SK-N-SH (cell line): ENCODE data around the gene FAM222A. TPM values are rescaled to one million over a fixed set of nuclear protein-coding genes. Genes with fewer than 3 reads are reported as not detected.

Source experiments
- CTCF ChIA-PET: fragments of 300-600, 350-600 bp; formaldehyde crosslinking; extraction: SDS; loops from one replicate; lab custom pipeline; 2021; lab: Yijun Ruan, JAX
- POLR2A ChIA-PET: fragments of 350-600 bp; sonication (Branson Sonifier 250); formaldehyde crosslinking; extraction: SDS; loops from one replicate; lab custom pipeline; 2020; ENCODE audit warnings: antibody characterized with exemption, inconsistent platforms; lab: Yijun Ruan, JAX
- DNase-seq: peaks from one replicate; pipeline ENCODE4 v3.0.0; 2012
- H2AFZ ChIP-seq: fragments of 200-600 bp; sonication (generic); 2 replicates; pipeline ENCODE4 v1.8.1; 2016; ENCODE audit warnings: antibody characterized with exemption, mild to moderate bottlenecking, low read depth
- H3F3A ChIP-seq: fragments of 200-600 bp; sonication (generic); replicated peaks from 2 replicates; pipeline ENCODE3; 2016; ENCODE audit warnings: antibody characterized with exemption, mild to moderate bottlenecking; ENCODE audit not compliant: insufficient read depth
- H3K27ac ChIP-seq, 2 experiments: fragments of 200-500 bp in 1 of 2; fragments of 200-600 bp in 1 of 2; sonication (Bioruptor generic) in 1 of 2; sonication (generic), shearing (Covaris generic) in 1 of 2; 2 replicates each; pipeline versions ENCODE4 v1.5.1 to v1.6.1; 2014 to 2016; ENCODE audit warnings: low read depth in 2 of 2, inconsistent platforms in 1 of 2, low read length in 1 of 2, mild to moderate bottlenecking in 1 of 2, mixed read lengths in 1 of 2
- H3K27me3 ChIP-seq: fragments of 200-600 bp; sonication (generic), shearing (Covaris generic); 2 replicates; pipeline ENCODE4 v1.6.1; 2016; ENCODE audit warnings: mixed run types; ENCODE audit not compliant: insufficient read depth
- H3K36me3 ChIP-seq, 2 experiments: fragments of 200-500 bp in 1 of 2; fragments of 200-600 bp in 1 of 2; sonication (Bioruptor generic) in 1 of 2; sonication (generic) in 1 of 2; replicated peaks in 1 of 2; 2 replicates each; pipeline versions ENCODE3 to v1.5.1; 2014 to 2016; ENCODE audit warnings: low read length in 1 of 2, mild to moderate bottlenecking in 1 of 2; ENCODE audit not compliant: insufficient read depth in 2 of 2, control insufficient read depth in 1 of 2
- H3K4me1 ChIP-seq, 2 experiments: fragments of 200-500 bp in 1 of 2; fragments of 200-600 bp in 1 of 2; sonication (Bioruptor generic) in 1 of 2; sonication (generic), shearing (Covaris generic) in 1 of 2; 2 replicates each; pipeline versions ENCODE4 v1.5.1 to v1.6.1; 2014 to 2016; ENCODE audit warnings: low read depth in 1 of 2, low read length in 1 of 2, mixed run types in 1 of 2; ENCODE audit not compliant: insufficient read depth in 2 of 2, control insufficient read depth in 1 of 2
- H3K4me2 ChIP-seq: fragments of 200-600 bp; sonication (generic), shearing (Covaris generic); 2 replicates; pipeline ENCODE4 v1.6.1; 2017; ENCODE audit warnings: mixed run types
- H3K4me3 ChIP-seq, 2 experiments: fragments of 200-500 bp in 1 of 2; fragments of 200-600 bp in 1 of 2; sonication (Bioruptor generic) in 1 of 2; sonication (generic), shearing (Covaris generic) in 1 of 2; 2 replicates each; pipeline versions ENCODE4 v1.5.1 to v1.8.1; 2014 to 2016; ENCODE audit warnings: low read depth in 2 of 2, inconsistent platforms in 1 of 2, low read length in 1 of 2, mild to moderate bottlenecking in 1 of 2, mixed read lengths in 1 of 2, moderate library complexity in 1 of 2
- H3K79me2 ChIP-seq: fragments of 200-600 bp; sonication (generic); 2 replicates; pipeline ENCODE4 v1.8.1; 2017; ENCODE audit warnings: mild to moderate bottlenecking; ENCODE audit not compliant: insufficient read depth
- H3K9ac ChIP-seq: fragments of 200-600 bp; sonication (generic); 2 replicates; pipeline ENCODE4 v1.6.1; 2017; ENCODE audit warnings: mixed run types
- H3K9me2 ChIP-seq: fragments of 200-600 bp; sonication (generic); 2 replicates; pipeline ENCODE4 v1.6.1; 2017; ENCODE audit warnings: mixed run types
- H3K9me3 ChIP-seq: fragments of 200-600 bp; sonication (generic); 2 replicates; pipeline ENCODE4 v1.6.1; 2017; ENCODE audit warnings: mixed run types, mild to moderate bottlenecking, moderate library complexity
- H4K20me1 ChIP-seq: fragments of 200-600 bp; sonication (generic); 2 replicates; pipeline ENCODE4 v1.6.1; 2017; ENCODE audit warnings: mild to moderate bottlenecking, mixed run types; ENCODE audit not compliant: insufficient read depth
- CHD2 ChIP-seq: fragments of 150-350 bp; IDR thresholded peaks from 2 replicates; pipeline ENCODE4 v1.6.1; 2018; ENCODE audit warnings: low read length; ENCODE audit not compliant: partially characterized antibody
- EP300 ChIP-seq, 2 experiments: IDR thresholded peaks; 2 replicates each; pipeline versions ENCODE4 v1.4.0 to v1.6.1; 2012; ENCODE audit warnings: borderline replicate concordance in 1 of 2, low read depth in 1 of 2, low read length in 1 of 2
- FOXJ3 ChIP-seq: sonication (generic); formaldehyde crosslinking; IDR thresholded peaks from 2 replicates; pipeline ENCODE4 v1.5.1; 2020; ENCODE audit warnings: mild to moderate bottlenecking, missing genetic modification reagents
- FOXM1 ChIP-seq: IDR thresholded peaks from 2 replicates; pipeline ENCODE4 v1.4.0; 2012; ENCODE audit warnings: low read depth, mild to moderate bottlenecking
- GABPA ChIP-seq: IDR thresholded peaks from 2 replicates; pipeline ENCODE4 v1.4.0; 2012; ENCODE audit warnings: low read depth, mild to moderate bottlenecking
- GATA2 ChIP-seq: sonication (generic); formaldehyde crosslinking; IDR thresholded peaks from 2 replicates; pipeline ENCODE4 v1.5.0; 2020; ENCODE audit warnings: mild to moderate bottlenecking, missing genetic modification reagents
- JUND ChIP-seq: IDR thresholded peaks from 2 replicates; pipeline ENCODE4 v1.4.0; 2012
- NRF1 ChIP-seq: IDR thresholded peaks from 2 replicates; pipeline ENCODE4 v1.6.1; 2012; ENCODE audit warnings: low read depth, mild to moderate bottlenecking, low read length
- POLR2AphosphoS5 ChIP-seq: IDR thresholded peaks from 2 replicates; pipeline ENCODE4 v1.6.1; 2012; ENCODE audit warnings: low read depth, low read length
- RAD21 ChIP-seq: IDR thresholded peaks from 2 replicates; pipeline ENCODE4 v1.6.1; 2012; ENCODE audit warnings: mild to moderate bottlenecking, low read length
- RCOR1 ChIP-seq: fragments of 150-350 bp; IDR thresholded peaks from 2 replicates; pipeline ENCODE4 v1.6.1; 2017; ENCODE audit warnings: antibody characterized with exemption, low read length
- RFX5 ChIP-seq: IDR thresholded peaks from 2 replicates; pipeline ENCODE4 v1.6.1; 2012; ENCODE audit warnings: mild to moderate bottlenecking, improper control_type of control experiment, low read length
- RXRA ChIP-seq: IDR thresholded peaks from 2 replicates; pipeline ENCODE4 v1.4.0; 2012; ENCODE audit warnings: low read depth, mild to moderate bottlenecking, borderline replicate concordance
- TCF12 ChIP-seq: IDR thresholded peaks from 2 replicates; pipeline ENCODE4 v1.4.0; 2012
- YY1 ChIP-seq: IDR thresholded peaks from 2 replicates; pipeline ENCODE4 v1.4.0; 2012; ENCODE audit warnings: low read depth, mild to moderate bottlenecking
- WGBS: methylation state at CpG from one replicate; pipeline ENCODE4 v1.1.6; 2017; ENCODE audit warnings: low lambda C conversion rate; 5-methylcytosine and 5-hydroxymethylcytosine counted together
- polyA plus RNA-seq, 3 experiments: library from polyadenylated mRNA; depleted of rRNA; stranded (reverse); fragments of >200 nt; gene quantifications; 2 replicates each; pipeline ENCODE4 v1.2.3, GENCODE V29; 2012
- TF ChIP-seq, protein P1 (sequence below): IDR thresholded peaks from 2 replicates; pipeline ENCODE4; 2012
- TF ChIP-seq, protein P2 (sequence below): fragments of 150-350 bp; IDR thresholded peaks from 2 replicates; pipeline ENCODE4 v1.6.1; 2016; ENCODE audit warnings: mild to moderate bottlenecking, low read depth, low read length
- TF ChIP-seq, protein P3 (sequence below): IDR thresholded peaks from 2 replicates; pipeline ENCODE4 v1.6.1; 2012; ENCODE audit warnings: mild to moderate bottlenecking, low read depth, low read length, moderate library complexity
- TF ChIP-seq, protein P4 (sequence below): IDR thresholded peaks from 2 replicates; pipeline ENCODE4 v1.4.0; 2012; ENCODE audit warnings: low read depth, borderline replicate concordance
- TF ChIP-seq, protein P5 (sequence below): IDR thresholded peaks from 2 replicates; pipeline ENCODE4 v1.4.0; 2012; ENCODE audit warnings: low read depth, borderline replicate concordance

The FAM222A gene
- polyA plus RNA-seq, 1 of the 3 experiments (the other 2 are of a cell fraction), result 1.6 TPM

DNA sequence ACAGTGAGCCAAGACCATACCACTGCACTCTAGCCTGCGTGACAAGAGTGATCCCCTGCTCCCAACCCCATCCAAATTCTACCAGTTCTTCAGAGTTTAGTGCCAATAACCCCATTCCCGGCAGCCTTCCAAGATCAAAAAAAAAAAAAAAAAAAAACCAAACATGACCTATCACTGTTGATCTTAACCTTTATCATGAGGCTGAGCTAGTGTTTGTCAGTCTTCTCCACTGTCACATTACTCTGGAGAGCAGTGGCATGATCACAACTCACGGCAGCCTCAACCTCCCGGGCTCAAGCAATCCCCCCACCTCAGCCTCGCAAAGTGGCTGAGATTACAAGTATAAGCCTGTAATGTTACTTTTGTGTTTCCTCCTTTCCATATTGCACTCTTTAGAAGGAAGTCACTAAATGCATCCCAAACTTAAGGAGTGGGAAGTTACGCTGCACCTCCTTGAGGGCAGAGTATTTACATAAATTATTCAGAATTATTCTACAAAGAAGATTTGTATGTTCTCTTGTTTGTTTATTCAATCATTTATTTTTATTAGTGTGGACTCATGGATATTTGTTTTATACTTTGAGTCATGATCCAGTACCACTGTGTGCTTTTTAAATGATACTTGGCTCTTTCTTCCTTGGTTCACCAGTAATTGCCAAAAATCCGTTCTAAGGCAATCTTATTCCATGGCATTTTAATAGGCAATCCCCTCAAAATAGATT, 31.5 kb upstream of the FAM222A start:
- Histone ChIP-seq H3K9me3 (no peaks in the 10 kb centered on the region), H3K4me1 (peaks cover 0 to 14% of the 10 kb centered on the region in 2 experiments; a peak in 1 of 4 replicates), H4K20me1 (no peaks in the 10 kb centered on the region), H3K27ac (no peak overlapping the region), H3K4me3 (no peak overlapping the region), H3K36me3 (no peaks in the 10 kb centered on the region), H2AFZ (no peak overlapping the region), H3K9me2 (no peaks in the 10 kb centered on the region), H3K4me2 (no peak overlapping the region), H3K9ac (no peak overlapping the region), H3K27me3 (no peaks in the 10 kb centered on the region), H3F3A (no peaks in the 10 kb centered on the region), H3K79me2 (no peaks in the 10 kb centered on the region)
- ChIA-PET POLR2A (interaction anchor here (0.6 kb wide), 1 partner anchor 152 kb away, joined by 3 read pairs; no protein-coding TSS in a partner anchor), CTCF (no interaction called here)
- DNase-seq, result no peak
- TF ChIP-seq FOXM1 (no peak), TCF12 (no peak), GABPA (no peak), EP300 (IDR thresholded peaks at IDR 0.05; ENCODE audit: borderline replicate concordance in 1 of 2, low read depth in 1 of 2, low read length in 1 of 2) (no peak), GATA2 (CRISPR knock-in tag) (no peak)
- TF ChIP-seq, protein P1, sequence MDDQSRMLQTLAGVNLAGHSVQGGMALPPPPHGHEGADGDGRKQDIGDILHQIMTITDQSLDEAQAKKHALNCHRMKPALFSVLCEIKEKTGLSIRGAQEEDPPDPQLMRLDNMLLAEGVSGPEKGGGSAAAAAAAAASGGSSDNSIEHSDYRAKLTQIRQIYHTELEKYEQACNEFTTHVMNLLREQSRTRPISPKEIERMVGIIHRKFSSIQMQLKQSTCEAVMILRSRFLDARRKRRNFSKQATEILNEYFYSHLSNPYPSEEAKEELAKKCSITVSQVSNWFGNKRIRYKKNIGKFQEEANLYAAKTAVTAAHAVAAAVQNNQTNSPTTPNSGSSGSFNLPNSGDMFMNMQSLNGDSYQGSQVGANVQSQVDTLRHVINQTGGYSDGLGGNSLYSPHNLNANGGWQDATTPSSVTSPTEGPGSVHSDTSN, result no peak
- TF ChIP-seq, protein P2, sequence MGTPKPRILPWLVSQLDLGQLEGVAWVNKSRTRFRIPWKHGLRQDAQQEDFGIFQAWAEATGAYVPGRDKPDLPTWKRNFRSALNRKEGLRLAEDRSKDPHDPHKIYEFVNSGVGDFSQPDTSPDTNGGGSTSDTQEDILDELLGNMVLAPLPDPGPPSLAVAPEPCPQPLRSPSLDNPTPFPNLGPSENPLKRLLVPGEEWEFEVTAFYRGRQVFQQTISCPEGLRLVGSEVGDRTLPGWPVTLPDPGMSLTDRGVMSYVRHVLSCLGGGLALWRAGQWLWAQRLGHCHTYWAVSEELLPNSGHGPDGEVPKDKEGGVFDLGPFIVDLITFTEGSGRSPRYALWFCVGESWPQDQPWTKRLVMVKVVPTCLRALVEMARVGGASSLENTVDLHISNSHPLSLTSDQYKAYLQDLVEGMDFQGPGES, result no peak
- 61% methylated on average over 7 of the region's 7 CpGs for WGBS

DNA sequence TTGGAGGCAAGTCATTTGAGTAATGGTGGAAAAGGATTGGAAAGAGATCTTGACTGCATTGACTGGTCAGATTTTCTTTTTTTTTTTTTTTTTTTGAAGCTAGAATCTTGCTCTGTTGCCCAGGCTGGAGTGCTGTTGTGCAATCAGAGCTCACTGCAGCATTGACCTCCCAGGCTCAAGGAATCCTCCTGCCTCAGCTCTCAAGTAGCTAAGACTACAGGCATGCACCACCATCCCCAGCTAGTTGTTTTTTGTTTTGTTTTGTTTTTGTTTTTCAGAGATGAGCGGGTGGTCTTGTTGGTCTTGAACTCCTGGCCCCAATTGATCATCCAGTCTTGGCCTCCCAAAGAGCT, 30.9 kb upstream of the FAM222A start:
- H3K27me3 ChIP-seq, result no peaks in the 10 kb centered on the region
- 64% methylated on average over 1 of the region's 1 CpG for WGBS
- no peak overlapping the region for H2AFZ ChIP-seq
- H4K20me1 ChIP-seq, result no peaks in the 10 kb centered on the region
- no peaks in the 10 kb centered on the region for H3F3A ChIP-seq
- ChIA-PET POLR2A (no interaction called here), CTCF (no interaction called here)
- peaks cover 0 to 14% of the 10 kb centered on the region in 2 experiments; a peak in 1 of 4 replicates for H3K4me1 ChIP-seq
- no peak overlapping the region for H3K4me3 ChIP-seq
- no peaks in the 10 kb centered on the region for H3K36me3 ChIP-seq
- no peaks in the 10 kb centered on the region for H3K9me3 ChIP-seq
- H3K9ac ChIP-seq, result no peak overlapping the region
- H3K79me2 ChIP-seq, result no peaks in the 10 kb centered on the region
- DNase-seq, result no peak
- no peak for TF ChIP-seq RFX5
- no peak for TF ChIP-seq NRF1
- TF ChIP-seq RAD21, result no peak
- TF ChIP-seq, protein P3, sequence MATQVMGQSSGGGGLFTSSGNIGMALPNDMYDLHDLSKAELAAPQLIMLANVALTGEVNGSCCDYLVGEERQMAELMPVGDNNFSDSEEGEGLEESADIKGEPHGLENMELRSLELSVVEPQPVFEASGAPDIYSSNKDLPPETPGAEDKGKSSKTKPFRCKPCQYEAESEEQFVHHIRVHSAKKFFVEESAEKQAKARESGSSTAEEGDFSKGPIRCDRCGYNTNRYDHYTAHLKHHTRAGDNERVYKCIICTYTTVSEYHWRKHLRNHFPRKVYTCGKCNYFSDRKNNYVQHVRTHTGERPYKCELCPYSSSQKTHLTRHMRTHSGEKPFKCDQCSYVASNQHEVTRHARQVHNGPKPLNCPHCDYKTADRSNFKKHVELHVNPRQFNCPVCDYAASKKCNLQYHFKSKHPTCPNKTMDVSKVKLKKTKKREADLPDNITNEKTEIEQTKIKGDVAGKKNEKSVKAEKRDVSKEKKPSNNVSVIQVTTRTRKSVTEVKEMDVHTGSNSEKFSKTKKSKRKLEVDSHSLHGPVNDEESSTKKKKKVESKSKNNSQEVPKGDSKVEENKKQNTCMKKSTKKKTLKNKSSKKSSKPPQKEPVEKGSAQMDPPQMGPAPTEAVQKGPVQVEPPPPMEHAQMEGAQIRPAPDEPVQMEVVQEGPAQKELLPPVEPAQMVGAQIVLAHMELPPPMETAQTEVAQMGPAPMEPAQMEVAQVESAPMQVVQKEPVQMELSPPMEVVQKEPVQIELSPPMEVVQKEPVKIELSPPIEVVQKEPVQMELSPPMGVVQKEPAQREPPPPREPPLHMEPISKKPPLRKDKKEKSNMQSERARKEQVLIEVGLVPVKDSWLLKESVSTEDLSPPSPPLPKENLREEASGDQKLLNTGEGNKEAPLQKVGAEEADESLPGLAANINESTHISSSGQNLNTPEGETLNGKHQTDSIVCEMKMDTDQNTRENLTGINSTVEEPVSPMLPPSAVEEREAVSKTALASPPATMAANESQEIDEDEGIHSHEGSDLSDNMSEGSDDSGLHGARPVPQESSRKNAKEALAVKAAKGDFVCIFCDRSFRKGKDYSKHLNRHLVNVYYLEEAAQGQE, result no peak
- no peak for TF ChIP-seq CHD2
- TF ChIP-seq FOXM1, result no peak
- TF ChIP-seq FOXJ3, result no peak
- no peak for TF ChIP-seq POLR2AphosphoS5
- no peak for TF ChIP-seq TCF12
- TF ChIP-seq, protein P4, sequence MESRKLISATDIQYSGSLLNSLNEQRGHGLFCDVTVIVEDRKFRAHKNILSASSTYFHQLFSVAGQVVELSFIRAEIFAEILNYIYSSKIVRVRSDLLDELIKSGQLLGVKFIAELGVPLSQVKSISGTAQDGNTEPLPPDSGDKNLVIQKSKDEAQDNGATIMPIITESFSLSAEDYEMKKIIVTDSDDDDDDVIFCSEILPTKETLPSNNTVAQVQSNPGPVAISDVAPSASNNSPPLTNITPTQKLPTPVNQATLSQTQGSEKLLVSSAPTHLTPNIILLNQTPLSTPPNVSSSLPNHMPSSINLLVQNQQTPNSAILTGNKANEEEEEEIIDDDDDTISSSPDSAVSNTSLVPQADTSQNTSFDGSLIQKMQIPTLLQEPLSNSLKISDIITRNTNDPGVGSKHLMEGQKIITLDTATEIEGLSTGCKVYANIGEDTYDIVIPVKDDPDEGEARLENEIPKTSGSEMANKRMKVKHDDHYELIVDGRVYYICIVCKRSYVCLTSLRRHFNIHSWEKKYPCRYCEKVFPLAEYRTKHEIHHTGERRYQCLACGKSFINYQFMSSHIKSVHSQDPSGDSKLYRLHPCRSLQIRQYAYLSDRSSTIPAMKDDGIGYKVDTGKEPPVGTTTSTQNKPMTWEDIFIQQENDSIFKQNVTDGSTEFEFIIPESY, result no peak
- TF ChIP-seq, protein P5, sequence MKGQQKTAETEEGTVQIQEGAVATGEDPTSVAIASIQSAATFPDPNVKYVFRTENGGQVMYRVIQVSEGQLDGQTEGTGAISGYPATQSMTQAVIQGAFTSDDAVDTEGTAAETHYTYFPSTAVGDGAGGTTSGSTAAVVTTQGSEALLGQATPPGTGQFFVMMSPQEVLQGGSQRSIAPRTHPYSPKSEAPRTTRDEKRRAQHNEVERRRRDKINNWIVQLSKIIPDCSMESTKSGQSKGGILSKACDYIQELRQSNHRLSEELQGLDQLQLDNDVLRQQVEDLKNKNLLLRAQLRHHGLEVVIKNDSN, result no peak
- TF ChIP-seq RXRA, result no peak
- TF ChIP-seq YY1, result no peak
- TF ChIP-seq JUND, result no peak
- TF ChIP-seq RCOR1, result no peak
- no peak overlapping the region for H3K27ac ChIP-seq
- H3K9me2 ChIP-seq, result no peaks in the 10 kb centered on the region
- no peak overlapping the region for H3K4me2 ChIP-seq
